Psoas muscle (tissue), 8 donors: ENCODE data around the gene SLC2A9. TPM values are rescaled to one million over a fixed set of nuclear protein-coding genes. Genes with fewer than 3 reads are reported as not detected.
"Not testable (repeated sequence)": the region's sequence is repeated elsewhere in the genome, so short reads cannot be mapped to it uniquely, and the experiment has no call there.

Experiments
- ATAC-seq, 4 donors: fragments of 200-7000 bp; cut with Tn5 transposase; one replicate each; pipeline ENCODE4 v1.9.1; 2020; ENCODE audit warnings: moderate library complexity in 3 of 4, mild to moderate bottlenecking in 2 of 4
- DNase-seq, 2 donors: peaks; one replicate each; pipeline ENCODE4 v3.0.0-alpha.2; 2020
- H3K27ac ChIP-seq: fragments of 200-600 bp; one replicate; pipeline ENCODE4 v1.8.0; 2022
- H3K27me3 ChIP-seq, 3 donors: fragments of 200-600 bp in 1 of 3; one replicate each; pipeline versions ENCODE4 v1.6.1 to v1.8.0; 2013 to 2022; ENCODE audit warnings: low read length in 2 of 3, mild to moderate bottlenecking in 2 of 3, moderate library complexity in 1 of 3; ENCODE audit not compliant: insufficient read depth in 3 of 3
- H3K36me3 ChIP-seq, 2 donors: fragments of 200-600 bp in 1 of 2; one replicate each; pipeline versions ENCODE4 v1.6.1 to v1.8.0; 2013 to 2022; ENCODE audit warnings: low read depth in 1 of 2, mild to moderate bottlenecking in 1 of 2, moderate library complexity in 1 of 2; ENCODE audit not compliant: insufficient read depth in 1 of 2
- H3K4me1 ChIP-seq: fragments of 200-600 bp; one replicate; pipeline ENCODE4 v1.8.0; 2022
- H3K4me3 ChIP-seq: fragments of 200-600 bp; one replicate; pipeline ENCODE4 v1.8.0; 2022; ENCODE audit warnings: mild to moderate bottlenecking
- H3K9me3 ChIP-seq: fragments of 200-600 bp; one replicate; pipeline ENCODE4 v1.8.0; 2022
- WGBS, 3 donors: extraction: QIAGEN DNeasy Blood & Tissue Kit; methylation state at CpG; one replicate each; pipeline versions ENCODE4 v1.1.6 to v1.1.7; 2013; 5-methylcytosine and 5-hydroxymethylcytosine counted together
- intact Hi-C, 2 donors: fragments of 100-400 bp; cut with DNase I; formaldehyde crosslinking; loops; one replicate each; pipeline versions ENCODE4 v1.11.0 to v1.14.2; 2022
- polyA plus RNA-seq, 3 donors: library from polyadenylated mRNA; stranded (reverse); fragments of 200-250 nt; gene quantifications; one replicate each; pipeline ENCODE4 v1.2.3, GENCODE V29; 2013
- total RNA-seq, 4 donors: library from RNA; stranded (reverse); fragmentation: NEBNext Ultra II Directional in 2 of 4; extraction: Animal tissue kit (Norgen Biotek cat#: 25700) in 2 of 4; gene quantifications; one replicate each; pipeline versions ENCODE4 v1.2.1 to v1.2.4, GENCODE V29; 2021 to 2023
- TF ChIP-seq, protein P1 (sequence below): fragments of 200-600 bp; IDR thresholded peaks from one replicate; pipeline ENCODE4 v1.8.0; 2022; ENCODE audit warnings: antibody characterized with exemption
- donor health status: healthy with polysubstance abuse.
- donor health status: DM: no; HTN: no; CAD: no; lungs with moderate emphysema.
- donor health status: Bipolar disorder and iron deficiency.
- donor health status: healthy.
- donor health status: DM: yes; HTN: yes; CAD: no.
- donor health status: DM: no; HTN: no; CAD: no.
- donor health status: DM: no; HTN: no; CAD: no.
- donor health status: DM: yes; HTN: yes; CAD: no.

SLC2A9 gene
- total and polyA plus RNA-seq, 7 donors: 0.37 to 2.7 (median 1.3) TPM

DNA sequence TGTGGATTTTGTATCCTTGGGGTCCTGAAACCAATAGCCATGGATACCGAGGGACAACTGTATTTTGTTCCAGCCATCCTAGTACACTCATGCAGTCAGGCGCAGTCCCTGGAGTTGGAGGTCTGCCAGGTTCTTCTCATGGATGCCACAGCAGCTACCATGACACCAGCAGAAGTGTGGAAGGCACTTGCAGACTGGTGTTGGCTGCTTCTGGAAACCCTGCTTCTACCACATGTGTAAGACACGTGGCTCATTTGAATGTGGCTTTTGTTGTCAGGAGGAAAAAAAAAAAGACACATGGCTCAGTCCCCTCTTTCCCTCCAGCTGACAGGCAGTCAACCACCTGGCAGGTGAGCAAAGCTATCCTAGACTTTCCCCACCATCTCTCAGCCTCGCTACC, 220.4 kb downstream of the SLC2A9 start:
- H3K27ac ChIP-seq: no peak overlapping the region
- intact Hi-C loops: no loop called here
- ATAC-seq (no peak), DNase-seq (no peak)
- no peaks in the 10 kb centered on the region for H3K4me1 ChIP-seq
- H3K27me3 ChIP-seq: no peaks in the 10 kb centered on the region
- TF ChIP-seq, protein P1, sequence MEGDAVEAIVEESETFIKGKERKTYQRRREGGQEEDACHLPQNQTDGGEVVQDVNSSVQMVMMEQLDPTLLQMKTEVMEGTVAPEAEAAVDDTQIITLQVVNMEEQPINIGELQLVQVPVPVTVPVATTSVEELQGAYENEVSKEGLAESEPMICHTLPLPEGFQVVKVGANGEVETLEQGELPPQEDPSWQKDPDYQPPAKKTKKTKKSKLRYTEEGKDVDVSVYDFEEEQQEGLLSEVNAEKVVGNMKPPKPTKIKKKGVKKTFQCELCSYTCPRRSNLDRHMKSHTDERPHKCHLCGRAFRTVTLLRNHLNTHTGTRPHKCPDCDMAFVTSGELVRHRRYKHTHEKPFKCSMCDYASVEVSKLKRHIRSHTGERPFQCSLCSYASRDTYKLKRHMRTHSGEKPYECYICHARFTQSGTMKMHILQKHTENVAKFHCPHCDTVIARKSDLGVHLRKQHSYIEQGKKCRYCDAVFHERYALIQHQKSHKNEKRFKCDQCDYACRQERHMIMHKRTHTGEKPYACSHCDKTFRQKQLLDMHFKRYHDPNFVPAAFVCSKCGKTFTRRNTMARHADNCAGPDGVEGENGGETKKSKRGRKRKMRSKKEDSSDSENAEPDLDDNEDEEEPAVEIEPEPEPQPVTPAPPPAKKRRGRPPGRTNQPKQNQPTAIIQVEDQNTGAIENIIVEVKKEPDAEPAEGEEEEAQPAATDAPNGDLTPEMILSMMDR: no peak
- no peak overlapping the region for H3K4me3 ChIP-seq
- no peaks in the 10 kb centered on the region for H3K9me3 ChIP-seq
- no peaks in the 10 kb centered on the region for H3K36me3 ChIP-seq
- 60 to 69% (median 67%) methylated on average over 4 of the region's 4 CpGs for WGBS, 3 donors

DNA sequence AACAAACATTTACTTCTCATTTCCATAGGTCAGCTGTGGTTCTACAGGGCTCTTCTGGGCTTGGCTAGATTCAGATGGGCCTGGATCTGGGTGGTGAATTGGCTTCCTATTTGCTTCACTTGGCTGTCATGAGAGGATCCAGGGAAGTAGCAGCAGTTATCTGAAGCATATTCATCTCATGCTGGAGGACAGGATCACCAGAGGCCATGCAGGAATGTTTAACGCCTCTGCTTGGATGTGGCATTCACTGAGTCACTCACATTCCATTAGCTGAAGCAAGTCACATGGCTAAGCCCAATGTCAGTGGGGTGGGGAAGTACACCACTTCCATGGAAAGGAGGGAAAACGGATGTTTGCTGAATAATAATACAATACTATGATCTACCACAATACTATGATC, 224.7 kb downstream of the SLC2A9 start:
- DNase-seq, H3K4me1 ChIP-seq, H3K9me3 ChIP-seq, H3K4me3 ChIP-seq, H3K36me3 ChIP-seq, intact Hi-C loops, H3K27me3 ChIP-seq, H3K27ac ChIP-seq, ATAC-seq: not testable (repeated sequence)
- 44 to 50% (median 46%) methylated on average over 2 of the region's 2 CpGs for WGBS, 3 donors

DNA sequence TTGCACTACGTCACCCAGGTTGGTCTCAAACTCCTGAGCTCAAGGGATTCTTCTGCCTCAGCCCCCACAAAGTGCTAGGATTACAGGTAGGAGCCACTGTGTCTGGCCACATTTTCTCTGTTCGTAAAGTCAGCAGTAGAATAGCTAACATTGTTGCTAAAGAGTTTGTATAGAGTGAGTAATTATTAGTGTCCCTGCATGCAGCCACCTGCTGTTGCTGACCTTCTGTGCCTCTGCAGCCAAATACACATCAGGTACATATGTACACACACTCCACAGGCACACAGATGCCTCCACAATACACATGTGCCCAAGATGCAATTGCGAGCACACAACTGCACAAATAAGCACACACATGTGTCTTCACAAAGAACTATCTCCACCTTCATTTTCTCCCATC, 228.9 kb downstream of the SLC2A9 start:
- no peaks in the 10 kb centered on the region for H3K9me3 ChIP-seq
- no peak for ATAC-seq
- H3K4me1 ChIP-seq: no peaks in the 10 kb centered on the region
- H3K36me3 ChIP-seq: no peaks in the 10 kb centered on the region
- DNase-seq: no peak
- H3K27me3 ChIP-seq: no peaks in the 10 kb centered on the region
- intact Hi-C loops: no loop called here
- H3K27ac ChIP-seq: no peak overlapping the region
- 91 to 94% (median 92%) methylated on average over 3 of the region's 3 CpGs for WGBS, 3 donors
- no peak overlapping the region for H3K4me3 ChIP-seq
- TF ChIP-seq, protein P1: no peak

DNA sequence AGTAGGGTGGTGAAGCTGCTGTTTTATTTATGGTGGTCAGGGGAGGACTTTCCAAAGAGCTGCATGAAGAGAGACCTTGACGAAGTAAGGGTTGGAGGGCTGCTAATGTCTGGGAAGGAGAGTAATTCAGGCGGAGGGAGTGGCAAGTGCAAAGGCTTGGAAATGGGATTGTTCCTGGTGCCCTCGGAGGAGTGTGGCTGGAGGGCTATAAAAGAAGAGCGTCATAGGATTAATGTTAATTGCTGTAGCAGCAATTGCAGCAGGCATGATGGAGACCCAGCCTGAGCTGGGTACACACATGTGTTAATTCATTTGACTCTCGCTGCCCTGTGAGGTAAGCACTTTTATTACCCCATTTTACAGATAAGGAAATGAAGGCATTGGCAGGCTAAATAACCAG, 235.4 kb downstream of the SLC2A9 start:
- H3K9me3 ChIP-seq, intact Hi-C loops, ATAC-seq, DNase-seq, H3K36me3 ChIP-seq, H3K4me3 ChIP-seq, H3K27ac ChIP-seq, H3K4me1 ChIP-seq: not testable (repeated sequence)
- peaks cover 0 to 17% (median 6%) of the 10 kb centered on the region in 3 donors for H3K27me3 ChIP-seq
- WGBS, 3 donors: 51 to 61% (median 53%) methylated on average over 5 of the region's 5 CpGs

DNA sequence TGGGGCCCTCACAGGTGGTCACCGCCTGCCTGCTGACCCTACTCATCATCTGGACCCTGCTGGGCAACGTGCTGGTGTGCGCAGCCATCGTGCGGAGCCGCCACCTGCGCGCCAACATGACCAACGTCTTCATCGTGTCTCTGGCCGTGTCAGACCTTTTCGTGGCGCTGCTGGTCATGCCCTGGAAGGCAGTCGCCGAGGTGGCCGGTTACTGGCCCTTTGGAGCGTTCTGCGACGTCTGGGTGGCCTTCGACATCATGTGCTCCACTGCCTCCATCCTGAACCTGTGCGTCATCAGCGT, 239.2 kb downstream of the SLC2A9 start:
- whole genome bisulfite sequencing, 3 donors: 49 to 70% (median 66%) methylated on average over 20 to 22 of the region's 22 CpGs
- no peaks in the 10 kb centered on the region for H3K4me1 ChIP-seq
- no peaks in the 10 kb centered on the region for H3K9me3 ChIP-seq
- no peak for DNase-seq
- H3K36me3 ChIP-seq: no peaks in the 10 kb centered on the region
- H3K27ac ChIP-seq: no peak overlapping the region
- ATAC-seq: no peak
- intact Hi-C loops: no loop called here
- peaks cover 0 to 27% (median 9%) of the 10 kb centered on the region in 3 donors for H3K27me3 ChIP-seq
- TF ChIP-seq, protein P1: no peak
- no peak overlapping the region for H3K4me3 ChIP-seq

DNA sequence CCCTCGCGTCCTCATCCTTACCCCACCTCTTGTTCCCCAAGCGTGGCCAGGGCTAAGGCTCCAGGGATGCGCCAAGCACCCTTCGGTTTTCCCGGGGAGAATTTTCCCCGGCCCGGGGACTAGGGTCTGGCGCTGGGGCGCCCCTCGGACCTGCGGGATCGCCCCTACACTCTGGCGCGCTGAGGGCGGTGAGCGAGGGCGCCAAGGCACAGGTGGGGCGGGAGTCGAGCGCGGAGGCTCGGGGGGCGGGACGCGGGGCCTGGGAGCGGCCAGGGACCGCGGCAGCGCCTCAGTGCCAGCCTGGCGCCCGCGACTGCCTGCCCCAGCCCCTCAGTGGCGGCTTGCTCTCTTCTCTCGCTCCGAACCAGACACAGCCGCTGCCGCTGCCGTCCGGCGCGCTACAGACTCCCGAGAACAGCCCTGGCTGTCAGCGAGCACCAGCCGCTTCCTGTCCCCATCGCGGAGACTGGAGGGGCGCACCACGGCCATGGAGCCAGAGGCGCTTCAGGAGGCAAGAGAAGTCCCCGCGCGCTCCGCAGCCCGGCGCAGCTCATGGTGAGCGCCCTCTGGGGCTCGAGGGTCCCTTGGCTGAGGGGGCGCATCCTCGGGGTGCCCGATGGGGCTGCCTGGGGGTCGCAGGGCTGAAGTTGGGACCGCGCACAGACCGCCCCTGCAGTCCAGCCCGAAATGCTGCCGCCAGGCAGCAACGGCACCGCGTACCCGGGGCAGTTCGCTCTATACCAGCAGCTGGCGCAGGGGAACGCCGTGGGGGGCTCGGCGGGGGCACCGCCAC, 239.8 kb downstream of the SLC2A9 start, which contains the start of gene DRD5:
TSS of gene DRD5 (plus strand) at position 292 of the 793 bp plus-strand sequence. CDS start at position 688, 396 bp downstream.
- TF ChIP-seq, protein P1: no peak
- ATAC-seq (no peak), DNase-seq (no peak)
- Histone ChIP-seq H3K36me3 (no peaks in the 10 kb centered on the region), H3K4me1 (no peaks in the 10 kb centered on the region), H3K27ac (no peak within 1 kb of the TSS), H3K9me3 (no peaks in the 10 kb centered on the region), H3K4me3 (no peak within 1 kb of the TSS), H3K27me3 (peaks cover 0 to 27% (median 9%) of the 10 kb centered on the region in 3 donors)
- WGBS, 3 donors: 5% methylated on average over 52 to 78 of the region's 78 CpGs
- intact Hi-C loops: no loop called here
